HCT116 (cell line): ENCODE measurements around the gene NAALADL2. TPM values are rescaled to one million over a fixed set of nuclear protein-coding genes. Genes with fewer than 3 reads are reported as not detected.

ENCODE experiments used
- ATAC-seq: fragments of 200-7000 bp; cut with Tn5 transposase; 2 replicates; pipeline ENCODE4 v1.9.1; 2020; ENCODE audit warnings: mild to moderate bottlenecking, moderate library complexity
- BruUV-seq: library from RNA; stranded (reverse); fragments of 400-500 nt; replicated peaks from 2 replicates; lab custom pipeline; 2021; lab: Mats Ljungman, UMichigan
- CTCF ChIA-PET: fragments of 300-600 bp; sonication (Branson Sonifier 250); formaldehyde crosslinking; loops from one replicate; lab custom pipeline; 2021; ENCODE audit warnings: antibody characterized with exemption; lab: Charles Lee
- POLR2A ChIA-PET: fragments of 300-600, 350-600 bp; sonication (Branson Sonifier 250); formaldehyde crosslinking; loops from one replicate; lab custom pipeline; 2021; ENCODE audit warnings: antibody characterized with exemption; lab: Charles Lee
- RAD21 ChIA-PET, 2 experiments: fragments of 300-600 bp; sonication (Branson Sonifier 250); formaldehyde crosslinking; loops; one replicate each; lab custom pipeline; 2023; ENCODE audit warnings: low total read pairs in 2 of 2; ENCODE audit not compliant: uncharacterized antibody in 2 of 2, unreplicated experiment in 2 of 2, low non-redundant PET in 1 of 2; lab: Charles Lee
- DNase-seq: peaks from one replicate; pipeline ENCODE4 v3.0.0-alpha.2; 2010; ENCODE audit warnings: low read depth, low spot score
- H2AFZ ChIP-seq: fragments of 200-600 bp; shearing (Covaris generic), sonication (generic); 2 replicates; pipeline ENCODE4 v1.6.1; 2017; ENCODE audit warnings: low read depth, mixed run types, mixed read lengths, antibody characterized with exemption, low read length; ENCODE audit not compliant: poor library complexity, severe bottlenecking
- H3K27ac ChIP-seq: 2 replicates; pipeline ENCODE4 v1.5.1; 2012; ENCODE audit warnings: low read depth, low read length
- H3K27me3 ChIP-seq: fragments of 200-600 bp; sonication (generic); 2 replicates; pipeline ENCODE4 v1.6.1; 2016; ENCODE audit warnings: mixed run types, low read length, mixed read lengths; ENCODE audit not compliant: insufficient read depth
- H3K36me3 ChIP-seq, 2 experiments: fragments of 200-500 bp in 1 of 2; fragments of 200-600 bp in 1 of 2; sonication (Bioruptor generic) in 1 of 2; sonication (generic) in 1 of 2; 2 replicates each; pipeline versions ENCODE4 v1.5.1 to v1.6.1; 2014 to 2016; ENCODE audit warnings: low read length in 2 of 2, inconsistent platforms in 1 of 2, mixed read lengths in 1 of 2, mixed run types in 1 of 2; ENCODE audit not compliant: insufficient read depth in 2 of 2, control insufficient read depth in 1 of 2
- H3K4me1 ChIP-seq, 2 experiments: fragments of 200-600 bp in 1 of 2; sonication (generic) in 1 of 2; 2 replicates each; pipeline versions ENCODE4 v1.5.1 to v1.6.1; 2012 to 2017; ENCODE audit warnings: low read length in 2 of 2, inconsistent platforms in 1 of 2, mild to moderate bottlenecking in 1 of 2, mixed read lengths in 1 of 2, mixed run types in 1 of 2, moderate library complexity in 1 of 2; ENCODE audit not compliant: insufficient read depth in 2 of 2, control insufficient read depth in 1 of 2
- H3K4me2 ChIP-seq: fragments of 200-600 bp; sonication (generic); 2 replicates; pipeline ENCODE4 v1.6.1; 2017; ENCODE audit warnings: mixed run types, low read length, mixed read lengths
- H3K4me3 ChIP-seq, 2 experiments: fragments of 200-600 bp in 1 of 2; sonication (generic) in 1 of 2; replicated peaks in 1 of 2; 2 replicates each; pipeline ENCODE4 v1.5.1; 2011 to 2016; ENCODE audit warnings: low read length in 2 of 2, control low read depth in 1 of 2, low read depth in 1 of 2, mild to moderate bottlenecking in 1 of 2, mixed read lengths in 1 of 2, mixed run types in 1 of 2
- H3K79me2 ChIP-seq: fragments of 200-600 bp; sonication (generic); 2 replicates; pipeline ENCODE4 v1.6.1; 2017; ENCODE audit warnings: mild to moderate bottlenecking, mixed run types, low read length, moderate library complexity, mixed read lengths; ENCODE audit not compliant: insufficient read depth
- H3K9ac ChIP-seq: fragments of 200-600 bp; sonication (generic); 2 replicates; pipeline ENCODE4 v1.6.1; 2016; ENCODE audit warnings: low read length, mixed read lengths
- H3K9me2 ChIP-seq: fragments of 200-600 bp; sonication (generic), shearing (Covaris generic); 2 replicates; pipeline ENCODE4 v1.6.1; 2017; ENCODE audit warnings: mixed run types, mild to moderate bottlenecking, moderate library complexity; ENCODE audit not compliant: insufficient read depth
- H3K9me3 ChIP-seq, 2 experiments: fragments of 200-500 bp in 1 of 2; fragments of 200-600 bp in 1 of 2; sonication (Bioruptor generic) in 1 of 2; sonication (generic) in 1 of 2; 2 replicates each; pipeline ENCODE4 v1.6.1; 2014 to 2017; ENCODE audit warnings: low read length in 2 of 2, mixed read lengths in 2 of 2, inconsistent platforms in 1 of 2, low read depth in 1 of 2, mild to moderate bottlenecking in 1 of 2, mixed run types in 1 of 2, moderate library complexity in 1 of 2; ENCODE audit not compliant: control insufficient read depth in 1 of 2, insufficient read depth in 1 of 2
- H4K20me1 ChIP-seq: fragments of 200-600 bp; sonication (generic), shearing (Covaris generic); 2 replicates; pipeline ENCODE4 v1.6.1; 2017; ENCODE audit warnings: mixed run types, mild to moderate bottlenecking, moderate library complexity; ENCODE audit not compliant: insufficient read depth
- EGR1 ChIP-seq: IDR thresholded peaks from 2 replicates; pipeline ENCODE4 v1.6.1; 2012; ENCODE audit warnings: low read depth
- MAX ChIP-seq: IDR thresholded peaks from 2 replicates; pipeline ENCODE4 v1.6.1; 2012
- POLR2A ChIP-seq: IDR thresholded peaks from 2 replicates; pipeline ENCODE4 v1.7.0; 2011; ENCODE audit warnings: borderline replicate concordance; ENCODE audit not compliant: insufficient read depth, insufficient read length; ENCODE audit errors: extremely low read depth
- REST ChIP-seq: IDR thresholded peaks from 2 replicates; pipeline ENCODE4 v1.6.1; 2012; ENCODE audit warnings: low read depth
- SIN3A ChIP-seq: IDR thresholded peaks from 2 replicates; pipeline ENCODE4 v1.6.1; 2012; ENCODE audit warnings: low read depth
- ZFX ChIP-seq: fragments of 450-650 bp; IDR thresholded peaks from 2 replicates; pipeline ENCODE4 v1.6.1; 2017
- ZNF274 ChIP-seq: fragments of 200-500 bp; sonication (Bioruptor generic); IDR thresholded peaks from 2 replicates; pipeline ENCODE4 v1.6.1; 2014; ENCODE audit warnings: mild to moderate bottlenecking, low read depth, low read length, inconsistent platforms
- intact Hi-C: fragments of 100-400 bp; cut with micrococcal nuclease; formaldehyde crosslinking; loops from 2 replicates; pipeline ENCODE4 v1.10.0; 2022
- total RNA-seq: library from RNA; stranded (reverse); gene quantifications from one replicate; pipeline ENCODE4 v1.2.1, GENCODE V29; 2021; ENCODE audit not compliant: unreplicated experiment
- TF ChIP-seq, protein P1 (sequence below): IDR thresholded peaks from 2 replicates; pipeline ENCODE4 v1.6.1; 2012
- TF ChIP-seq, protein P2 (sequence below), 3 experiments: fragments of 200-600 bp in 1 of 3; sonication (generic) in 1 of 3; IDR thresholded peaks in 2 of 3; conservative IDR thresholded peaks in 1 of 3; 2 replicates each; pipeline ENCODE4 v1.5.1; 2012 to 2017; ENCODE audit warnings: low read depth in 2 of 3, low read length in 2 of 3, antibody characterized with exemption in 1 of 3, borderline replicate concordance in 1 of 3, control low read depth in 1 of 3, mild to moderate bottlenecking in 1 of 3, mixed read lengths in 1 of 3, mixed run types in 1 of 3, moderate library complexity in 1 of 3; ENCODE audit not compliant: insufficient read depth in 1 of 3

NAALADL2 gene
- total RNA-seq, 1 experiment from 2014 or later: 2.9 TPM

GRCh38 chr3:175432376-175433025, 573.4 kb downstream of the NAALADL2 start:
- no peak overlapping the region for H3K9ac ChIP-seq
- ATAC-seq (no peak), DNase-seq (no peak)
- no peak overlapping the region for H2AFZ ChIP-seq
- RAD21 ChIA-PET: no interaction called here
- BruUV-seq: no TSS peak
- no peaks in the 10 kb centered on the region for H3K27me3 ChIP-seq
- POLR2A ChIA-PET: no interaction called here
- H3K79me2 ChIP-seq: no peaks in the 10 kb centered on the region
- H4K20me1 ChIP-seq: no peaks in the 10 kb centered on the region
- H3K4me3 ChIP-seq: no peak overlapping the region
- intact Hi-C loops: no loop called here
- H3K4me1 ChIP-seq: no peaks in the 10 kb centered on the region
- H3K27ac ChIP-seq: no peak overlapping the region
- no peak overlapping the region for H3K4me2 ChIP-seq
- H3K9me3 ChIP-seq: no peaks in the 10 kb centered on the region
- H3K36me3 ChIP-seq: no peaks in the 10 kb centered on the region
- TF ChIP-seq EGR1: no peak
- TF ChIP-seq MAX: no peak
- TF ChIP-seq, protein P1, sequence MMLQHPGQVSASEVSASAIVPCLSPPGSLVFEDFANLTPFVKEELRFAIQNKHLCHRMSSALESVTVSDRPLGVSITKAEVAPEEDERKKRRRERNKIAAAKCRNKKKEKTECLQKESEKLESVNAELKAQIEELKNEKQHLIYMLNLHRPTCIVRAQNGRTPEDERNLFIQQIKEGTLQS: no peak
- TF ChIP-seq POLR2A: no peak
- TF ChIP-seq ZFX: no peak
- TF ChIP-seq, protein P2, sequence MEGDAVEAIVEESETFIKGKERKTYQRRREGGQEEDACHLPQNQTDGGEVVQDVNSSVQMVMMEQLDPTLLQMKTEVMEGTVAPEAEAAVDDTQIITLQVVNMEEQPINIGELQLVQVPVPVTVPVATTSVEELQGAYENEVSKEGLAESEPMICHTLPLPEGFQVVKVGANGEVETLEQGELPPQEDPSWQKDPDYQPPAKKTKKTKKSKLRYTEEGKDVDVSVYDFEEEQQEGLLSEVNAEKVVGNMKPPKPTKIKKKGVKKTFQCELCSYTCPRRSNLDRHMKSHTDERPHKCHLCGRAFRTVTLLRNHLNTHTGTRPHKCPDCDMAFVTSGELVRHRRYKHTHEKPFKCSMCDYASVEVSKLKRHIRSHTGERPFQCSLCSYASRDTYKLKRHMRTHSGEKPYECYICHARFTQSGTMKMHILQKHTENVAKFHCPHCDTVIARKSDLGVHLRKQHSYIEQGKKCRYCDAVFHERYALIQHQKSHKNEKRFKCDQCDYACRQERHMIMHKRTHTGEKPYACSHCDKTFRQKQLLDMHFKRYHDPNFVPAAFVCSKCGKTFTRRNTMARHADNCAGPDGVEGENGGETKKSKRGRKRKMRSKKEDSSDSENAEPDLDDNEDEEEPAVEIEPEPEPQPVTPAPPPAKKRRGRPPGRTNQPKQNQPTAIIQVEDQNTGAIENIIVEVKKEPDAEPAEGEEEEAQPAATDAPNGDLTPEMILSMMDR (IDR thresholded peaks at IDR 0.05 in 2 of 3, conservative IDR thresholded peaks at IDR 0.05 in 1 of 3; ENCODE audit: borderline replicate concordance in 1 of 3, insufficient read depth in 1 of 3, low read depth in 2 of 3, low read length in 2 of 3): no peak
- TF ChIP-seq REST: no peak
- TF ChIP-seq SIN3A: no peak
- TF ChIP-seq ZNF274: no peak
- CTCF ChIA-PET: interaction anchor here (0.9 kb wide), 1 partner anchor 10 kb away, joined by 3 read pairs; no protein-coding TSS in a partner anchor
- 0 out of 2 replicates have a peak, but pooled peaks cover 5% of the 10 kb centered on the region for H3K9me2 ChIP-seq
